HG02981 (cell line): Measurements from ENCODE around the gene SUCO.

Source experiments
- ATAC-seq: cut with Tn5 transposase; IDR thresholded peaks from one replicate; pipeline ENCODE4 v1.9.1; 2021; ENCODE audit warnings: mild to moderate bottlenecking, moderate library complexity; ENCODE audit not compliant: unreplicated experiment

Gene SUCO

DNA sequence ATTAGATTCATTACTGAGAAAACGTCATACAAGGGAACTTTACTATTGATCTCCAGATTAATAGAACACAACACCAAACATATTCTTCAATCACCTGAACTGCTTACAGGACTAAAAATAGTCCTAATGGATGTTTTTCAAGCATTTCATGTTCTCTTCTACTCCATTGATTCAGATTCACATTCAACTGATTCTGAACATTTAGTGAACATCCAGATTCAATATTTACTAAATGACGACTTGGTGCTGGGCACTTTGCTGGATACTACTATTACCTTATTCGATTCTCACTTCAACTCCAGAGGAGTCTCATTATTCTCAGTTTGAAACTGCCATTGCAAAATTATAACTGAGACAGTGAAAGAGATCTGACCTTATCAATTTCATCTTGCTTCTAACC lies 18.8 kb upstream of the SUCO start:
- ATAC-seq = no peak

DNA sequence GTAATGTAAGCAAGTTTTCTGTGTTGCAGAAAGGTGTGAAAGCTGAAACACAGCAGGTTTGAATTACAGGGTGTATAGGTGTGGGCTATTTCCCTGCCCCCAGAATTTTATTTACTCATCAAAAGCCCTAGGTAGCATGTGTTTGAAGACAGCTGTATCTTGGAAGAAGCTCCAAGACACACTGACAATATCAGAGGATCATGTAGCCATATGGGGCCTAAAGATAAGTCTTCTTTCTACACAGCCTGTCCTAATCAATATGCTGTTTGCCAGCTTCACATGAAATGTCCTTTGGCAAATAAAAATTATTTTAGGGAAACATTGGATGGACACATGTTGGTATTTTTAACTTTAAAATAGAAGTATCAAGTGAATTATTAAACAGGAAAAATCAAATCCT lies 17.5 kb upstream of the SUCO start:
- no peak for ATAC-seq

- no peak for ATAC-seq
Measured at GRCh38 chr1:172515927-172516326, 17.0 kb upstream of the SUCO start.

GRCh38 chr1:172517081-172517480 lies 15.9 kb upstream of the SUCO start:
- ATAC-seq = no peak

- ATAC-seq = no peak
Measured at GRCh38 chr1:172517545-172517944, 15.4 kb upstream of the SUCO start.

- no peak for ATAC-seq
Measured at GRCh38 chr1:172529304-172529703, 3.6 kb upstream of the SUCO start.

DNA sequence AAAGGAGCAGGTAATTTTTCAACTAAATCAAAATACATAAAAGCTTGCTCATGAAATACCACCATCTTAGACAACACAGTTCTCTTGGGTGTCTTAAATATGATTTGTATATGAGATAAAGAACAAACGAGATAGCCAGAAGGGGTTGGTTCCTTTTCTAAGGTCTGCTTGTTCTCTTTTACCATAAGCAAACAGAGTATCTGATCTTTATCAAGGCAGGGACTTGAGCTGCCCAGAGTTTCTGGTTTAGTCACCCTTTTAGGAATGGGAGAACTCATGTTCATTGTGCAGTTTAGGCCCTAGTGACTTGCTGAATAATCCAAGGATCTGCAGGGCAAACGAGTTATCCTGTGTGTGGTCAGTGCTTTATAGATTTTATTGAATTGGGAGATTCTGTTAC lies 3.0 kb upstream of the SUCO start:
- no peak for ATAC-seq

- ATAC-seq = no peak
Measured at GRCh38 chr1:172531412-172532182, 1.4 kb upstream of the SUCO start.

DNA sequence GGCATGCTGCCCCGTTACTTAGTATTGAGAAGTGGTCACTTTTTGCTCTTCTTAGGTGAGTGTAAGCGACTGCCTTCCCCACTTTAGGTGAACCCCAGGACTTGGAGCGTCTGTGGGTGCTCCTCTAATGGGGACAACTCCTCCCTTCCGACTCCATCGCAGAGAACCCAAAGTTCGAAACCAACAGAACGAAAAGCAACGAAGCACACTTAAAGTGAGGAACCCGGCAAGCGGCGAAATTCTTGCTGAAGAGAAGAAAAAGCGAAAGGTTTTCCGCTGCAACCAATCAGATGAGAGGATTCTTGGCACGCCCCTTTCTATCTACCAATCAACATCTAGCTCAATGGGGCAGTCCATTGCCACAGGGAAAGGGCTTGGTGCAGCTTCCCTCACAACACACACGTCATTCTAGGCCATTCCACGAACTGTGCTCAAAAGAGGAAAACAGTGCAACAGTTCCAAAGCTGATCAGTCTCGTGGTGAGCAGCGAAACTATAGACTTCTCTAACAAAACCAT lies 709 bp upstream of the SUCO start:
- ATAC-seq = peak; percentile 70

GRCh38 chr1:172533513-172534151 lies 682 bp downstream of the SUCO start:
- peak; percentile 20 for ATAC-seq

DNA sequence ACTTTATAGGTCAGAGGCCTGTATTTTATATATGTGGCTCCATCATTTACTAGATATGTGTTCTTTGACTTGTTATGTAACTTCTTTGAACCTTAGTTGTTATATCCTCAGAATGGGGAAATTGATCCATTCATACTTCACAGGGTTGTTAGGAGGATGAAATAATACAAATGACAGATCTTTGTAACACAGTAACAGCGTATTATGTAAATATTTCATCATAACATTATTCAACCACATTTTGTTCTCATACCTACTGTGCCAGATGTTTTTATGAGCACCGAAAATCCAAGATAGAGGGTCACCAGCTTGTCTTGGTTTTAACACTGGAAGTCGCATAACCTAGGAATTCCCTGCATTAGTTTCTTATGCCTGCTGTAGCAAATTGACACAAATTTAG lies 3.3 kb downstream of the SUCO start:
- ATAC-seq = no peak

DNA sequence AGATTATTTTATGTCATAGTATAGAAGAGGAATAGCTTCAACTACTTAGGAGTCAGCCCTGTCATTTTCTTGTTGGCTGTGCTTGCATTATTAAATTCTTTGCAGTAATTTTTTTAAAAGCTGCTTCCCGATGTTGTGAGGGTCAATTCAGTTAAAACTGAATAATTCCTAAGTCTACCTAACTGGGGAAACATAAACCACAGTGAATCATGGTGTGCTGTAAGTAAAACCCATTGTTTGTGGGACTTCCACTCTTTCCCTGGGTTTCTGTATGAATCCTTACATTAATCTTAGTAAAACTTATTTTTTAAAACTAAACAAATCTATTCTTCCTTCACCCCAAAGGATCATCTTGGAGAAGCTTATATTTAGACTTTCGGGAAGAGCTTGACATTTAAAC lies 4.4 kb downstream of the SUCO start:
- no peak for ATAC-seq

DNA sequence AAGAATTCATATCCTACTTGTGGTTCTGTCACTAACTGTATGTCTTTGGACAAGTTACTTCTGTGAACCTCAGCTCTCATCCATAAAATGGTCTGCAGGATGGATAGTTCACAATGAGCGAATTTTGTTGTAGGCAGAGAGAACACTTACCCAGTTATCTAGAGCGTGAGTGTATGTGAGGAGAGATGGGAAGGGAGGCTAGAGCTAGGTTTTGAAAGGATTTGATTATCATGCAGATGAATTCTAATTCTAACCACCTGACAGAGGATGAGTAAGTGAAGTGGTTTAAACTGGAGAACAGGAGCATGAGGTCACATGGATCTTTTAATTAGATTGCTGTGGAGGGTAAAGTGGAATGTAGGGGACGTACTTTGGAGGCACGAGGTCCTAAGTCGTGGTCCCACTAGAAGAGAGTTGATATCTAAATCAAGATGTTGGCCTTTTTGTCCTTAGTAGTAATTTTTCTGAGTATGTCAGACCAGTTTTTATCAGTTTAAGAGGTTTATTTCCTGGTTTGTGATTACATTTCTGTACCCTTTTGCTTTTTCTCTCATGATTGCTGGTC lies 5.0 kb downstream of the SUCO start:
- ATAC-seq = no peak

- no peak for ATAC-seq
Measured at GRCh38 chr1:172540635-172541034, 7.7 kb downstream of the SUCO start.

- no peak for ATAC-seq
Measured at GRCh38 chr1:172544481-172545104, 11.6 kb downstream of the SUCO start.

DNA sequence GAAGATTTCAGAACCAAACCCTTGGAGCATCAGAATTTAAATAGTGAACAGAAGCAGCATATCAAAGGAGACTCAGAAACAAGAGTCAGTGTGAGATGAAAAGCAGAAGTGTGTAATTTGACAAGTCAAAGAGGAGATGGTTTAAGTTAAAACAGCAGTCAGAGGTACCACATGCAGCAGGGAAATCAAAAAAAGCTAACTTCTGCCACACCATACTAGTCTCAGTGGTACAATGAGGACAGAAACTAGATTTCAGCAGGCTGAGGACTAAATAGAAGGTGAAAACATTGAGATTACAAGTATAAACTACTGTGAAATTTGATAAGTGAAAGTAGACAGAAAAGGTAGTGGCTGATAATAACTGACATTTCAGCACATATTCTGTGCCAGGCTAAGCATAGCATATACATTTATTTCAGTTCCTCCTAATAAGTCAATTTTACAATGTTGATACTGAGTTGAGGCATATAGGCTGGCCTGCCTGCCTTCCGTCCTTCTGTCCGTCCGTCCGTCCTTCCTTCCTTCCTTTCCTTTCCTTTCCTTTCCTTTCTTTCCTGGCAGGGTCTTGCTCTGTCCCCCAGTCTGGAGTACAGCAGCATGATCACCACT lies 12.6 kb downstream of the SUCO start:
- ATAC-seq = peak; percentile 75

DNA sequence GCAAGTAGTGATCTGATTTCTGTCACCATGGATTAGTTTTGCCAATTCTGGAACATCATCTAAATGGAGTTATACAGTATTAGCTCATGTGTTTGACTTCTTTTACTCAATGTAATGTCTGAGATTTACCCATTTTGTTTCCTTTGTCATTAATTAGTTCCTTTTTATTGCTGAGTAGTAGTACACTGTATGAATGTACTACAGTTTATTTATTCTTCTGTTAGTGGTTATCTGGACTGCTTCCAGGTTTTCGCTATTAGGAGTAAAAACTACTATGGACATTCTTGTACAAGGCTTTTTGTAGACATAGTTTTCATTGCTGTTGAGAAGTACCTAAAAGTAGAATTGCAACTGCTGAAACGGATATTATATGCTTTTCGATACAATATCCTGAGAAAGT lies 14.1 kb downstream of the SUCO start:
- no peak for ATAC-seq

- ATAC-seq = no peak
Measured at GRCh38 chr1:172549621-172550280, 16.8 kb downstream of the SUCO start.

- no peak for ATAC-seq
Measured at GRCh38 chr1:172551279-172551678, 18.3 kb downstream of the SUCO start.

DNA sequence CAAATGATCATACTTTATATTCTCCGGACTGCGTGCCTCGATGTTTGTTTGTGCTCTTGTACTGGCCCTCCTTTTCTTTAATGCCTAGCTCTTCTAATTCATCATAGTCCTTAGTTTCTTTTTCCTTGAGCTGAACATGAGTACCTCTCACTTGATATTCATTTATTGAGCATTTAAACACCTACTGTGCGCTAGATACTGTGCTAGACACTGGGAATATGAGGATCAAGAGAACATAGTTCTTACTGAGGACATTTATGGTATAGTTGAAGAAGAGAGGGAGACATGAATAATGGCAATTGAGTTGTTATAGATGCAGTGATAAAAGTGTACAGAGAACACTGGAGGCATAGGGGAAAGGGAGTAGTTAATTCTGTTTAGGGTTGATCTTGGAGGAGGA lies 22.0 kb downstream of the SUCO start:
- no peak for ATAC-seq

- ATAC-seq = no peak
Measured at GRCh38 chr1:172556461-172556860, 23.5 kb downstream of the SUCO start.
